ENCODE results near the gene DPAGT1. TPM values are rescaled to one million over a fixed set of nuclear protein-coding genes. Genes with fewer than 3 reads are reported as not detected.

Gene DPAGT1
- total RNA-seq, 1 experiment from 2014 or later, result 102 TPM

DNA sequence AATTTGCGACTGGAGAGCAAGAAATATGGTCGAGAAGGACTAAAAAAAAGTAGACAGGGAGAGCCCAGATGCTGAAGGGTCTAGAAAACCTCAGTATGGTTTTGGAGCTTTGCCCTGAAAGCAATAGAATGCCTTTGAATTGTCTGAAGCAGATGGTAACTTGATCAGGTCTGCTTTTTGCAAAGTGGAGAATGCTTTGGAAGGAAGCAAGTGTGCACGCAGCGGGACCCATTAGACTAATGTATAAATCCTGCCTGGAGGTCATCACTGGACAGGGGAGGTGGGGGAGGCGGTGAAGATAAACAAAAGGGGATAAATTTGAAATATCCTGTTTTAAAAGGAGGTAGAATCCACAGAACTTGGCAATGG, 19.0 kb upstream of the DPAGT1 start:
- Histone ChIP-seq H3K27me3 (replicated peaks; ENCODE audit: insufficient read depth, low read depth, low read length, poor library complexity) (no peaks in the 10 kb centered on the region), H3K36me3 (ENCODE audit: insufficient read depth, low read length, poor library complexity, severe bottlenecking) (peaks cover 6% of the 10 kb centered on the region), H3K4me1 (ENCODE audit: insufficient read depth, low read length, poor library complexity, severe bottlenecking) (peaks cover 14% of the 10 kb centered on the region), H3K4me3 (ENCODE audit: low read depth, low read length, poor library complexity, severe bottlenecking) (peak overlapping the region; percentile 75), H3K27ac (ENCODE audit: low read depth, low read length, poor library complexity, severe bottlenecking) (peak overlapping the region; percentile 32), H3K9me3 (ENCODE audit: low read depth, low read length, poor library complexity, severe bottlenecking) (no peaks in the 10 kb centered on the region)
- CTCF ChIA-PET, result interaction anchor here (0.7 kb wide), 1 partner anchor 85 kb away, joined by 3 read pairs; the partner anchor contains the start of gene CBL
- TF ChIP-seq, protein P1, sequence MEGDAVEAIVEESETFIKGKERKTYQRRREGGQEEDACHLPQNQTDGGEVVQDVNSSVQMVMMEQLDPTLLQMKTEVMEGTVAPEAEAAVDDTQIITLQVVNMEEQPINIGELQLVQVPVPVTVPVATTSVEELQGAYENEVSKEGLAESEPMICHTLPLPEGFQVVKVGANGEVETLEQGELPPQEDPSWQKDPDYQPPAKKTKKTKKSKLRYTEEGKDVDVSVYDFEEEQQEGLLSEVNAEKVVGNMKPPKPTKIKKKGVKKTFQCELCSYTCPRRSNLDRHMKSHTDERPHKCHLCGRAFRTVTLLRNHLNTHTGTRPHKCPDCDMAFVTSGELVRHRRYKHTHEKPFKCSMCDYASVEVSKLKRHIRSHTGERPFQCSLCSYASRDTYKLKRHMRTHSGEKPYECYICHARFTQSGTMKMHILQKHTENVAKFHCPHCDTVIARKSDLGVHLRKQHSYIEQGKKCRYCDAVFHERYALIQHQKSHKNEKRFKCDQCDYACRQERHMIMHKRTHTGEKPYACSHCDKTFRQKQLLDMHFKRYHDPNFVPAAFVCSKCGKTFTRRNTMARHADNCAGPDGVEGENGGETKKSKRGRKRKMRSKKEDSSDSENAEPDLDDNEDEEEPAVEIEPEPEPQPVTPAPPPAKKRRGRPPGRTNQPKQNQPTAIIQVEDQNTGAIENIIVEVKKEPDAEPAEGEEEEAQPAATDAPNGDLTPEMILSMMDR (conservative IDR thresholded peaks at IDR 0.05; ENCODE audit: low read depth, low read length), result no peak
- DNase-seq (ENCODE audit: low spot score), result peak; percentile 46
- BruUV-seq (replicated peaks), result TSS peak; percentile 96
- intact Hi-C loops (cut with micrococcal nuclease; ENCODE audit: unreplicated experiment), result no loop called here
- POLR2A ChIA-PET (ENCODE audit: low non-redundant PET), result no interaction called here

- no peak for DNase-seq (ENCODE audit: low spot score)
- no TSS peak for BruUV-seq (replicated peaks)
- Histone ChIP-seq H3K9me3 (ENCODE audit: low read depth, low read length, poor library complexity, severe bottlenecking) (no peaks in the 10 kb centered on the region), H3K4me3 (ENCODE audit: low read depth, low read length, poor library complexity, severe bottlenecking) (no peak overlapping the region), H3K4me1 (ENCODE audit: insufficient read depth, low read length, poor library complexity, severe bottlenecking) (peaks cover 14% of the 10 kb centered on the region), H3K36me3 (ENCODE audit: insufficient read depth, low read length, poor library complexity, severe bottlenecking) (peaks cover 11% of the 10 kb centered on the region), H3K27me3 (replicated peaks; ENCODE audit: insufficient read depth, low read depth, low read length, poor library complexity) (no peaks in the 10 kb centered on the region), H3K27ac (ENCODE audit: low read depth, low read length, poor library complexity, severe bottlenecking) (peak overlapping the region; percentile 6)
- intact Hi-C loops (cut with micrococcal nuclease; ENCODE audit: unreplicated experiment), result no loop called here
- ChIA-PET POLR2A (ENCODE audit: low non-redundant PET) (no interaction called here), CTCF (no interaction called here)
- no peak for TF ChIP-seq EZH2 (IDR thresholded peaks at IDR 0.05; ENCODE audit: borderline replicate concordance, low read depth, low read length, poor library complexity, severe bottlenecking)
- TF ChIP-seq, protein P1 (conservative IDR thresholded peaks at IDR 0.05; ENCODE audit: low read depth, low read length), result no peak
Observed at GRCh38 chr11:119118946-119119345, 17.3 kb upstream of the DPAGT1 start.

DNA sequence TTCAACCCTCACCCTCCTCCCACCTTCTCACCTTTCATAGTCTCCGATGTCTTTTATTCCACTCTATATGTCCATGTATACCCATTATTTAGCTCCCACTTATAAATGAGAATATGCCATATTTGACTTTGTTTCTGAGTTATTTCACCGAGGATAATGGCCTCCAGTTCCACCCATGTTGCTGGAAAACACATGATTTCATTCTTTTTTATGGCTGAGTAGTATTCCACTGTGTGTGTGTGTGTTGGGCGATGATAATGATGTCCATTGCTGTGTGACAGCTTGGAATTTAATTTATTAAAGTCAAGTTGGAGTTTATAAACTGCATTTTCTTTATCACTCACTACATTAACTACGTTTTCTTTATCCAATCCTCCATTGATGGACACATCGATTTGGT, 16.6 kb upstream of the DPAGT1 start:
- no peak overlapping the region for H3K27ac ChIP-seq (ENCODE audit: low read depth, low read length, poor library complexity, severe bottlenecking)
- DNase-seq (ENCODE audit: low spot score), result no peak
- intact Hi-C loops (cut with micrococcal nuclease; ENCODE audit: unreplicated experiment), result no loop called here
- ChIA-PET POLR2A (ENCODE audit: low non-redundant PET) (no interaction called here), CTCF (no interaction called here)
- H3K4me3 ChIP-seq (ENCODE audit: low read depth, low read length, poor library complexity, severe bottlenecking), result no peak overlapping the region
- H3K27me3 ChIP-seq (replicated peaks; ENCODE audit: insufficient read depth, low read depth, low read length, poor library complexity), result no peaks in the 10 kb centered on the region
- TF ChIP-seq EZH2 (IDR thresholded peaks at IDR 0.05; ENCODE audit: borderline replicate concordance, low read depth, low read length, poor library complexity, severe bottlenecking), result no peak
- TF ChIP-seq, protein P1 (conservative IDR thresholded peaks at IDR 0.05; ENCODE audit: low read depth, low read length), result no peak
- H3K9me3 ChIP-seq (ENCODE audit: low read depth, low read length, poor library complexity, severe bottlenecking), result no peaks in the 10 kb centered on the region
- no TSS peak for BruUV-seq (replicated peaks)
- H3K36me3 ChIP-seq (ENCODE audit: insufficient read depth, low read length, poor library complexity, severe bottlenecking), result peaks cover 14% of the 10 kb centered on the region
- H3K4me1 ChIP-seq (ENCODE audit: insufficient read depth, low read length, poor library complexity, severe bottlenecking), result peaks cover 14% of the 10 kb centered on the region
